Activated T-cell treated with anti-CD3 and anti-CD28 coated beads, Interleukin-2, amount 50 U/mL, for 4 hours (primary cell): ENCODE results near the gene COBL. TPM values are rescaled to one million over a fixed set of nuclear protein-coding genes. Genes with fewer than 3 reads are reported as not detected.

Experiments
- ATAC-seq, 2 donors: fragments of 200-7000 bp; cut with Tn5 transposase; one replicate each; pipeline ENCODE4 v1.10.0; 2021
- DNase-seq: peaks from one replicate; pipeline ENCODE4 v3.0.0-alpha.2; 2020
- H3K27me3 Mint-ChIP-seq: one replicate; pipeline ENCODE4 v1.8.0; 2021; ENCODE audit warnings: low read depth, mixed read lengths
- H3K36me3 Mint-ChIP-seq: one replicate; pipeline ENCODE4 v1.8.0; 2022; ENCODE audit warnings: mixed read lengths; ENCODE audit not compliant: insufficient read depth
- H3K4me1 Mint-ChIP-seq: one replicate; pipeline ENCODE4 v1.8.0; 2021; ENCODE audit warnings: low read depth, mixed read lengths
- H3K4me3 Mint-ChIP-seq: one replicate; pipeline ENCODE4 v1.8.0; 2021; ENCODE audit warnings: mild to moderate bottlenecking, moderate library complexity, mixed read lengths
- H3K9me3 Mint-ChIP-seq: one replicate; pipeline ENCODE4 v1.8.0; 2021; ENCODE audit warnings: mixed read lengths
- total RNA-seq, 3 donors: library from RNA; stranded (reverse); gene quantifications; one replicate each; pipeline ENCODE4 v1.2.1, GENCODE V29; 2021

Gene COBL
- total RNA-seq, 3 donors from 2014 or later: 0.03 TPM; not detected in 2

GRCh38 chr7:51025668-51026067 lies 290.9 kb downstream of the COBL start:
- no peaks in the 10 kb centered on the region for H3K27me3 Mint-ChIP-seq
- H3K9me3 Mint-ChIP-seq: no peaks in the 10 kb centered on the region
- no peaks in the 10 kb centered on the region for H3K36me3 Mint-ChIP-seq
- no peaks in the 10 kb centered on the region for H3K4me1 Mint-ChIP-seq
- H3K4me3 Mint-ChIP-seq: no peak overlapping the region
- DNase-seq (no peak), ATAC-seq (no peak)

GRCh38 chr7:51024867-51025266 lies 291.7 kb downstream of the COBL start:
- no peaks in the 10 kb centered on the region for H3K27me3 Mint-ChIP-seq
- H3K4me3 Mint-ChIP-seq: no peak overlapping the region
- H3K36me3 Mint-ChIP-seq: no peaks in the 10 kb centered on the region
- no peaks in the 10 kb centered on the region for H3K9me3 Mint-ChIP-seq
- no peak for ATAC-seq
- DNase-seq: no peak
- no peaks in the 10 kb centered on the region for H3K4me1 Mint-ChIP-seq

GRCh38 chr7:51023547-51023946 lies 293.1 kb downstream of the COBL start:
- no peak for ATAC-seq
- H3K4me3 Mint-ChIP-seq: no peak overlapping the region
- no peaks in the 10 kb centered on the region for H3K4me1 Mint-ChIP-seq
- no peaks in the 10 kb centered on the region for H3K27me3 Mint-ChIP-seq
- no peak for DNase-seq
- no peaks in the 10 kb centered on the region for H3K9me3 Mint-ChIP-seq
- H3K36me3 Mint-ChIP-seq: no peaks in the 10 kb centered on the region

DNA sequence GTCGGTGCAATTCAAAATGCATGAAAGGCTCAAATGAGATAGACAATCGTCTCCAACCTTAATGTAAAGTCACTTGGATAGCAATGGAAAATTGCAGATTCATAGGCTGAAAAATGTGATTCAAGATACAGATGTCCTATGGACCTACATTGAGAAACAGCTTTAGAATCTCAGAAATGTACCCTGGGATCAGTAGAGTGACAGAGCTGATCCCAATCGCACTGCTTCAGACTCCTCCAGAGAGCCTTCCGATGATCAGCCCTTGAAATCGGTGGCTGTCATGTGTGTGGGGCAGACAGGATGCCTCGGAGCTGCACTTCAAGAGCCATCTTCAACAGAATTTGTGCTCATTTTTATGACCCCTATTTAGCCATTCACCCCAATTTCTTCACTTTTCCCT lies 293.8 kb downstream of the COBL start:
- no peaks in the 10 kb centered on the region for H3K36me3 Mint-ChIP-seq
- H3K9me3 Mint-ChIP-seq: no peaks in the 10 kb centered on the region
- no peaks in the 10 kb centered on the region for H3K27me3 Mint-ChIP-seq
- no peaks in the 10 kb centered on the region for H3K4me1 Mint-ChIP-seq
- DNase-seq (no peak), ATAC-seq (no peak)
- H3K4me3 Mint-ChIP-seq: no peak overlapping the region

GRCh38 chr7:51021906-51022570 lies 294.6 kb downstream of the COBL start:
- H3K27me3 Mint-ChIP-seq: no peaks in the 10 kb centered on the region
- H3K9me3 Mint-ChIP-seq: no peaks in the 10 kb centered on the region
- H3K36me3 Mint-ChIP-seq: no peaks in the 10 kb centered on the region
- ATAC-seq (no peak), DNase-seq (no peak)
- H3K4me3 Mint-ChIP-seq: no peak overlapping the region
- no peaks in the 10 kb centered on the region for H3K4me1 Mint-ChIP-seq

DNA sequence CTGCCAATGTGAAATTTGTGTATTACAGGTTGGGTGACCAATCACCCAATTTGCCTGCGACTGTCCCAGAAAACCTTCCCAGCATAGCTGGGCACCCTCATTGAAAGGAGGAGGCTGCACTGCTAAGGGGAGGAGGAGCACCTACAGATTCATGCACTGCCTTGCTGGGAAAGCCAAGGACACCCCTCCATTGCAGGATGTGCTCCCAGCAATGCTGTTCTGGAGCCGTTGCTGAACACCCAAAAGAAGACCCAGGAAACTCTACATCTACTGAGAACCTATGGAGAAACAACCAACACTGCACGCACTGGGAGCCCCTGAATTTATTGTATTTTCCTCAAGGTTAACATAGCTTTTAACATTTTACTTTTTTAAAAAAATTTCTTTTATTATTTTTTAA lies 295.7 kb downstream of the COBL start:
- ATAC-seq (no peak), DNase-seq (no peak)
- H3K9me3 Mint-ChIP-seq: no peaks in the 10 kb centered on the region
- H3K36me3 Mint-ChIP-seq: no peaks in the 10 kb centered on the region
- H3K4me3 Mint-ChIP-seq: no peak overlapping the region
- H3K27me3 Mint-ChIP-seq: no peaks in the 10 kb centered on the region
- H3K4me1 Mint-ChIP-seq: no peaks in the 10 kb centered on the region

GRCh38 chr7:51019891-51020870 lies 296.4 kb downstream of the COBL start:
- ATAC-seq (no peak), DNase-seq (no peak)
- H3K9me3 Mint-ChIP-seq: no peaks in the 10 kb centered on the region
- H3K27me3 Mint-ChIP-seq: no peaks in the 10 kb centered on the region
- H3K36me3 Mint-ChIP-seq: no peaks in the 10 kb centered on the region
- no peaks in the 10 kb centered on the region for H3K4me1 Mint-ChIP-seq
- H3K4me3 Mint-ChIP-seq: no peak overlapping the region

DNA sequence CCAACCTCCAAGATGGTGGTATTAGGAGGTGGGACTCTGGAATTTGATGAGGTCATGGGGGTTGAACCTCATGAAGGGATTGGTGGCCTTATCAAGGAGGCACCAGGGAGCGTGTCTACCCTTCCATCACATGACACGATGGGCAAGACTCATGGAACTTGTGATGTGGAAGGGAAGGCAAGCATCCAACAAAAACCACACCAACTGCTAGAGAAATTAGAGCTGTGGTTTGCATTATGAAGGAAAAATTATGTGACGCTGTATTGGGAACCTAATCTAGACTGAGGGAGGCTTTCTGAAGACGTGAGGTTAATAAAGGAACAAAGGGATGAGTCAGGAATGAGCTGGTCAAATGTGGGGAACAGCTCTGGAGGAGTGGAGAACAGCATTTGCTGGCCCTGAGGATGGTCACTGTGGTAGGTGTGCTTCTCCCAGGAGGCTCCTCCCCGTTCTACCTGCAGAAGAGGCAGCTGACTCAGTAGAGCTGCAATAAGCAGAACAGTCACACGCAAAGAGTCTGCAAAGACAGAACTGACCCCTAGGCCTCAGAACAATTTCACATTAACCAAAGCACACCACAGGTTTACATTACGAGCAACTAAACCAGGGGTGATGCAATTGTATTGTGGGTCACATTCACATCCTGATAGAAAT lies 297.3 kb downstream of the COBL start:
- no peak for ATAC-seq

DNA sequence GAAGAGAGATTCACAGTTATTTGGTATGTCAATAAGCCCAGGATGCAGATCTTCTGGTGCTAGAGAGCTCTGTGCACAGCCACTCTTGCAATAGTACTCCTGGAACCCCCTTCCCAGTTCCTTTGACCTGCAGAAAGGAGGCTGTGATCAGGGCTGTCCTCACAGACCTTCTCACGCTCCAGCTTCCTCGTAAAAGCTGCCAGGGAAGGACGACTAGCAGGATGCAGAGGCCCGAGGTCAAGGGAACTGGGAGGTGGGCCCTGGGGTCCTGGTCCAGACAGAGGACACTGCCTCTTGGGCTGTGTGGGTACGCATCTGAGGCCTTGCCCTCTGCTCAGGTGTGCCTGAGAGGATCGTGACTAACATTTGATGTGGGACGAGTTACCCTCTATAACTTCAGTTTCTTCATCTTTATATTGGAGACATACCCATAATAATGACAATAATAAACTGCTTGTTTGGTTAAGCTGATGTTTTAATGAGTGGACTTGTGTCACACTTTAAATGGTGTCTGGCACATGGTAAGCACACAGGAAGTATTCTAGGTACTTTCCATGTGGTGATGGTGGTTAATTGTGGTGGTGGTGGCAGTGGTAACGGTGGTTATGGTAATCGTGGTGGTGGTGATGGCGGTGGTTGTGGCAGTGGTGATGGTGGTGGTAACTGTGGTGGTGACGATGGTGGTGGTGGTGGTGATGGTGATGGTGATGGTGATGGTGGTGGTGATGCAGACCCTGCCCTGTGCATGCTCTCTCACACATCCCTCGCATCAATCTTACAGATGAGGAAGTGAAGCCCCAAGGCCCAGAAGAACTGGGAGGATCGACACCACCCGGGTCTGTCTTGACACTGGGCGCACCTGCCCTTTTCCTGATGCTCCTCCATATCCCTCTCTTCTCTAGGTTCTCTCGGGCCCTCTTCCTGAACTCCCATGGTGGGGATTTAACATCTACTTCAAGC lies 298.8 kb downstream of the COBL start:
- no peaks in the 10 kb centered on the region for H3K4me1 Mint-ChIP-seq
- no peak for DNase-seq
- no peaks in the 10 kb centered on the region for H3K9me3 Mint-ChIP-seq
- H3K36me3 Mint-ChIP-seq: no peaks in the 10 kb centered on the region
- H3K27me3 Mint-ChIP-seq: no peaks in the 10 kb centered on the region
- no peak overlapping the region for H3K4me3 Mint-ChIP-seq
- ATAC-seq: no peak

More for the DNA sequence above, 297.3 kb downstream of the COBL start:
- Mint-ChIP-seq H3K9me3 (no peaks in the 10 kb centered on the region), H3K27me3 (no peaks in the 10 kb centered on the region), H3K4me3 (no peak overlapping the region), H3K36me3 (no peaks in the 10 kb centered on the region), H3K4me1 (no peaks in the 10 kb centered on the region)
- DNase-seq: no peak

DNA sequence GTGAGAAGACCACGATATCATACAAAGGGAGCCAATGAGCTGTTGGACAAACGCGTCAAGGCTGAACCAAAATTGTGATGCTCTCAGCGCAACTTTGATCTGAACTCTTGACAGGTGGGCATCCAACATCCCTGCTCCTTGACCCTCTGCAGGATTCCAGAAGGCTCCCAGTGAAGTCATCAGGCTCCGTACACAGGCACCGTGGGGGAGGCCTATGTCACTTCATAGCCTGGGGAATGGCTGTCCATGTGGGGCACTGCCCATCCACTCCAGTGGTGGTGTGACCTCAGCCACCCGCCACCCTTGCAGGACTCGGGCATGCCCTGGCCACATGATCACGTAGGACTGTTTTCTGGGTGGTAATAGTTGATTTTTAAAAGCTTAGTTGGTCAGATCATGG lies 300.1 kb downstream of the COBL start:
- Mint-ChIP-seq H3K4me3 (no peak overlapping the region), H3K27me3 (no peaks in the 10 kb centered on the region), H3K4me1 (no peaks in the 10 kb centered on the region), H3K36me3 (no peaks in the 10 kb centered on the region), H3K9me3 (no peaks in the 10 kb centered on the region)
- DNase-seq (no peak), ATAC-seq (no peak)

DNA sequence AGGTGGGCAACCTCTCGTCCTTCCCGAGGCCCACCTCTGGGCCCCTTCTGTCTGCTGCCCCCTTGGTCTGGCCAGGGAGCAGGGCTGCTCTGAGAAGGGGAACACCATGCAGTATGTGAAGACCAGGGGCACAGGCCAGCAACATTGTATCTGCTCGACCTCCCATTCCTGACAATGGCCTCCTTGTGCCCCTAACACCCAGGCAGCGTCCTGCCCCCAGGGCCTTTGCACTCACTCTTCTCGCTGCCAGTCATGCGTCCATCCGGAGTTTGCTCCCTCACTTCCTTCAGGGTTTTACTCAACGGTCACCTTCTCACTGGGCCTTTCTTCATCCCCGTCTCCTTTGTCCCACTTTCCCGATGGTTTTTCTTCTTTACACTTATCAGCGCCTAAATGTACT lies 301.0 kb downstream of the COBL start:
- Mint-ChIP-seq H3K4me1 (no peaks in the 10 kb centered on the region), H3K4me3 (no peak overlapping the region), H3K27me3 (no peaks in the 10 kb centered on the region), H3K36me3 (no peaks in the 10 kb centered on the region), H3K9me3 (no peaks in the 10 kb centered on the region)
- DNase-seq: no peak
- ATAC-seq: no peak

GRCh38 chr7:51014811-51015210 lies 301.8 kb downstream of the COBL start:
- Mint-ChIP-seq H3K4me3 (no peak overlapping the region), H3K9me3 (no peaks in the 10 kb centered on the region), H3K36me3 (no peaks in the 10 kb centered on the region), H3K27me3 (no peaks in the 10 kb centered on the region), H3K4me1 (no peaks in the 10 kb centered on the region)
- DNase-seq (no peak), ATAC-seq (no peak)

- H3K9me3 Mint-ChIP-seq: no peaks in the 10 kb centered on the region
- no peaks in the 10 kb centered on the region for H3K27me3 Mint-ChIP-seq
- ATAC-seq (no peak), DNase-seq (no peak)
- H3K4me3 Mint-ChIP-seq: no peak overlapping the region
- H3K4me1 Mint-ChIP-seq: no peaks in the 10 kb centered on the region
- H3K36me3 Mint-ChIP-seq: no peaks in the 10 kb centered on the region
Measured at GRCh38 chr7:51013861-51014511, 302.6 kb downstream of the COBL start.
